Measurements from ENCODE around the gene WDR44. TPM values are rescaled to one million over a fixed set of nuclear protein-coding genes. Genes with fewer than 3 reads are reported as not detected.

WDR44 gene
- total RNA-seq, 1 donor from 2014 or later = 14.6 TPM

DNA sequence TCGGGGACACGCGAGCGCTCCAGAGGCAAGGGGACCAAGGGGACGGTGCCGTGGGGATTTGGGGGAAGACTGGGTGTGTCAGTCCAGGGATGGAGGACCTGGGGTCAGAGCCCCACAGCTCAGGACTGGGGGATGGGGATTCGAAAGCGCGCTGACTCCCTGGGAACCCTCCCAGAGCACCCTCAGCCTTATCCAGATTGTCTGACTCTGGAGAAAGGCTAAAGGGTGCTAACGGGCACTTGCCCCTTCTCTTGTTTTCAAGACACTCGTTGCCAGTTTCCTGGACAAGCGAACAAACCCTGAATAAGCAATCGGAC is 150.8 kb downstream of the WDR44 start:
- TF ChIP-seq, protein P1, sequence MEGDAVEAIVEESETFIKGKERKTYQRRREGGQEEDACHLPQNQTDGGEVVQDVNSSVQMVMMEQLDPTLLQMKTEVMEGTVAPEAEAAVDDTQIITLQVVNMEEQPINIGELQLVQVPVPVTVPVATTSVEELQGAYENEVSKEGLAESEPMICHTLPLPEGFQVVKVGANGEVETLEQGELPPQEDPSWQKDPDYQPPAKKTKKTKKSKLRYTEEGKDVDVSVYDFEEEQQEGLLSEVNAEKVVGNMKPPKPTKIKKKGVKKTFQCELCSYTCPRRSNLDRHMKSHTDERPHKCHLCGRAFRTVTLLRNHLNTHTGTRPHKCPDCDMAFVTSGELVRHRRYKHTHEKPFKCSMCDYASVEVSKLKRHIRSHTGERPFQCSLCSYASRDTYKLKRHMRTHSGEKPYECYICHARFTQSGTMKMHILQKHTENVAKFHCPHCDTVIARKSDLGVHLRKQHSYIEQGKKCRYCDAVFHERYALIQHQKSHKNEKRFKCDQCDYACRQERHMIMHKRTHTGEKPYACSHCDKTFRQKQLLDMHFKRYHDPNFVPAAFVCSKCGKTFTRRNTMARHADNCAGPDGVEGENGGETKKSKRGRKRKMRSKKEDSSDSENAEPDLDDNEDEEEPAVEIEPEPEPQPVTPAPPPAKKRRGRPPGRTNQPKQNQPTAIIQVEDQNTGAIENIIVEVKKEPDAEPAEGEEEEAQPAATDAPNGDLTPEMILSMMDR (IDR thresholded peaks at IDR 0.05; ENCODE audit: partially characterized antibody, unreplicated experiment) = no peak
- peaks cover 2% of the 10 kb centered on the region for H3K27me3 Mint-ChIP-seq (ENCODE audit: unreplicated experiment)
- peak overlapping the region; percentile 92 for H3K4me3 Mint-ChIP-seq (ENCODE audit: unreplicated experiment)
- peaks cover 11% of the 10 kb centered on the region for H3K4me1 Mint-ChIP-seq (ENCODE audit: low read depth, unreplicated experiment)
- DNase-seq = no peak
- peak overlapping the region; percentile 91 for H3K27ac Mint-ChIP-seq (ENCODE audit: unreplicated experiment)
- H3K36me3 Mint-ChIP-seq (ENCODE audit: unreplicated experiment) = no peaks in the 10 kb centered on the region
- H3K9me3 Mint-ChIP-seq (ENCODE audit: unreplicated experiment) = peaks cover 8% of the 10 kb centered on the region

DNA sequence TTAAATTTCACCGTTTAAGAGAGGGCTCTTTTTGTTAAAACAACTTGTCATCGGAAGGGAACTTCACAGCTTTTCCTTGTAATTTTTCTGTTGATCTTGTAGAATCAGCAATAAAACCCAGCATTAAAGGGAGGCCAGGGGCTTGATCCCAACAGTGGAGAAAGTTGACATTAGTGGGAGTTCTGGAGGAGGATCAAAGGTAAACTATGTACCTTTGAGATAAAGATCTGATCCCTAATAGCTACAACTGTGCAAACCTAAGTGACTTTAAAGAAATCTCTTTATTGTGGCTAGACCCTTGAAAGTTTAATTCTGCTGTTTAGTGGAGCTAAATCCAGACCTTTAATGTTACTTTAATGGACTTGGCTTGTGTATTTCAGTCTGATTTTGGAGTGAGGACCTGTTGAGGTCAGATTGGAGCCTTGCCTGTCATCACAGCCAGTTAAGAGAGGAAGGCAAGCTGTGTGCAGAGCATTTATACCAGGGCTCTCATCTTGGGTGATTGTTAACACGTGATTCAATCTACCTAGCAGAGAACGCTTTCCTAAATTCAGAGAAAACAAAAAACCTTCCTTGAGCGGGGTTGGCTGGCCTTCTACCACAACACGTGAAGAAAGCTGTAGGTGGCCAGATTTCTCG is 151.4 kb downstream of the WDR44 start:
- no peaks in the 10 kb centered on the region for H3K36me3 Mint-ChIP-seq (ENCODE audit: unreplicated experiment)
- peaks cover 8% of the 10 kb centered on the region for H3K9me3 Mint-ChIP-seq (ENCODE audit: unreplicated experiment)
- H3K27me3 Mint-ChIP-seq (ENCODE audit: unreplicated experiment) = peaks cover 2% of the 10 kb centered on the region
- DNase-seq = no peak
- TF ChIP-seq, protein P1 (IDR thresholded peaks at IDR 0.05; ENCODE audit: partially characterized antibody, unreplicated experiment) = no peak
- H3K4me1 Mint-ChIP-seq (ENCODE audit: low read depth, unreplicated experiment) = peaks cover 11% of the 10 kb centered on the region
- H3K27ac Mint-ChIP-seq (ENCODE audit: unreplicated experiment) = peak overlapping the region; percentile 91
- peak overlapping the region; percentile 92 for H3K4me3 Mint-ChIP-seq (ENCODE audit: unreplicated experiment)

DNA sequence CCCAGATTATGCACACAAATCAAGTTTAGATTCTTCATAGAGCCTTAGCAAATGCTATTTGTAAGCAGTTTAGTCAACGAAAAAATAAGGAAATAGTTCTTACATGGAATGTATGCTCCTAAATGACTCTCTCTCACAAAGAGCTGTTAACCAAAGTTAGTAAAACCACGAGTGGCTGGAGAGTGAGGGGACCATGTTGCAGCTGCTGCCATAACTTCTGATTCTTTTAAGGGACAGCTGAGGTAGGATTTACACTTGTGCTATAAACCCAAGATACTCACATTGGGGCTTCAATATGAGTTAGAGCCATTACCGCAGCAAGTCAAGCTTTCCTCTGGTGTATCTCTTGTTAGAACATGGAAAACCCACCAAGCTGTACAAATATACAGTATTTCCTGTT is 152.4 kb downstream of the WDR44 start:
- no peak for DNase-seq
- Mint-ChIP-seq H3K4me3 (ENCODE audit: unreplicated experiment) (no peak overlapping the region), H3K9me3 (ENCODE audit: unreplicated experiment) (peaks cover 5% of the 10 kb centered on the region), H3K36me3 (ENCODE audit: unreplicated experiment) (no peaks in the 10 kb centered on the region), H3K27ac (ENCODE audit: unreplicated experiment) (no peak overlapping the region), H3K4me1 (ENCODE audit: low read depth, unreplicated experiment) (peaks cover 8% of the 10 kb centered on the region), H3K27me3 (ENCODE audit: unreplicated experiment) (peaks cover under 1% of the 10 kb centered on the region)
- TF ChIP-seq, protein P1 (IDR thresholded peaks at IDR 0.05; ENCODE audit: partially characterized antibody, unreplicated experiment) = no peak

DNA sequence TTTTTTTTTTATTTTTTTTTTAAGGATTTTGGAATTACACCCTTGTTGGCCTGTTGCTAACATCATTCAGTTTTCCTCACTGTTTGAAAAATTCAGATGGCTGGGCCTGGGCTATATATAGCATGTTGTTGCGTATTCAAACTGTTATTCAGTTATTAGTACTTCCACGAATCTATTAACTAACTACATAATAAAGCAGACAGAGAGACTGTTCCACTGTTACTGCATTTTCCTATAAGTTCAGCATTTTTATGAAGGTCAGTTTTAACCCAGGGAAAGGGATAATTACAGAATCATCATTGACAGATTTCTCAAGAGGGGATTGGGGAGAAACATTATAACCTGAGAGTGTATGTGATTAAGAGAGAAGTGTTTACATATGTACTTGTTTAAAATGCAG is 152.8 kb downstream of the WDR44 start:
- TF ChIP-seq, protein P1 (IDR thresholded peaks at IDR 0.05; ENCODE audit: partially characterized antibody, unreplicated experiment) = no peak
- Mint-ChIP-seq H3K9me3 (ENCODE audit: unreplicated experiment) (peaks cover 3% of the 10 kb centered on the region), H3K4me3 (ENCODE audit: unreplicated experiment) (peak overlapping the region; percentile 83), H3K36me3 (ENCODE audit: unreplicated experiment) (no peaks in the 10 kb centered on the region), H3K4me1 (ENCODE audit: low read depth, unreplicated experiment) (peaks cover 9% of the 10 kb centered on the region), H3K27ac (ENCODE audit: unreplicated experiment) (peak overlapping the region; percentile 7), H3K27me3 (ENCODE audit: unreplicated experiment) (no peaks in the 10 kb centered on the region)
- no peak for DNase-seq

DNA sequence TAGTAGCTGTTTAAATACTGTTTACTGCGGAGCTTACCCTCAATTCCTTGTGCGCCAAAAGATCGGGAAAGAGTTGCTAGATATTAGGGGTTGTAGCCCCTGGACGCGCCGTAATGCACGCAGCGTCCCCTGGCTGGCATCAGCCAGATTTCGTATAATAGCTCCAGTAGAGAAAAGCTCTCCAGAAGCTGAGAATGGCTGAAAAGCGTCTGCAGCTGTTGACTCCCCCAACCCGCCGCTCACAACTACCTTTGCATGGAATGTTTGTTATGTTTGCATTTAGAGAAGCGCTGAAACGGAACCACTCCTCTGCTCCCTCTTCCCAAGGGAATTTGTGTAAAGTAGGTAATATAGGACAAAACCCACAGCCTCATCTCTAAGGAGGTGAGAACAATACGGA is 153.4 kb downstream of the WDR44 start:
- Mint-ChIP-seq H3K4me3 (ENCODE audit: unreplicated experiment) (peak overlapping the region; percentile 83), H3K36me3 (ENCODE audit: unreplicated experiment) (no peaks in the 10 kb centered on the region), H3K27me3 (ENCODE audit: unreplicated experiment) (no peaks in the 10 kb centered on the region), H3K4me1 (ENCODE audit: low read depth, unreplicated experiment) (peaks cover 9% of the 10 kb centered on the region), H3K9me3 (ENCODE audit: unreplicated experiment) (peaks cover 3% of the 10 kb centered on the region), H3K27ac (ENCODE audit: unreplicated experiment) (peak overlapping the region; percentile 7)
- TF ChIP-seq, protein P1 (IDR thresholded peaks at IDR 0.05; ENCODE audit: partially characterized antibody, unreplicated experiment) = no peak
- no peak for DNase-seq

Small RNA genes within 50 kb of the gene (microRNA-seq; reads per million reads assigned to microRNA genes)
- 10.2 reads per million, percentile 49 among the genes with 10 or more reads in this experiment for gene MIR1277 (ENCODE audit: unreplicated experiment)

Other genes with a start within 250 kb of the WDR44 start
- gene KLHL13, start 229.3 kb upstream of the WDR44 start, total RNA-seq (ENCODE audit: unreplicated experiment) = 46.9 TPM
- 53.1 TPM for gene DOCK11, start 149.7 kb downstream of the WDR44 start, total RNA-seq (ENCODE audit: unreplicated experiment)

Measured in glutamatergic neuron (in vitro differentiated cells).